GM12801 (cell line): ENCODE data around the gene SIGLEC7.

Source experiments
- CTCF ChIP-seq: IDR thresholded peaks from one replicate; pipeline ENCODE4 v1.5.1; 2011; ENCODE audit warnings: control low read depth; ENCODE audit not compliant: insufficient read length; ENCODE audit errors: extremely low read depth

Gene SIGLEC7

GRCh38 chr19:51108066-51108804 is 33.9 kb upstream of the SIGLEC7 start, which contains the start of gene CTU1:
Gene CTU1, minus strand, starts transcription at chr19:51108409. Its CDS starts 3,840 bp downstream, at chr19:51104569.
- no peak for TF ChIP-seq CTCF

GRCh38 chr19:51108805-51109146 is 33.3 kb upstream of the SIGLEC7 start:
- no peak for TF ChIP-seq CTCF

GRCh38 chr19:51110666-51110971 is 31.5 kb upstream of the SIGLEC7 start:
- TF ChIP-seq CTCF, result no peak

GRCh38 chr19:51111606-51112005 is 30.5 kb upstream of the SIGLEC7 start:
- TF ChIP-seq CTCF, result no peak

GRCh38 chr19:51114087-51114729 is 27.9 kb upstream of the SIGLEC7 start:
- TF ChIP-seq CTCF, result no peak

GRCh38 chr19:51116736-51117286 is 25.3 kb upstream of the SIGLEC7 start:
- TF ChIP-seq CTCF, result no peak

GRCh38 chr19:51119101-51119500 is 23.0 kb upstream of the SIGLEC7 start:
- TF ChIP-seq CTCF, result no peak
